ENCODE data around the gene CD2BP2. TPM values are rescaled to one million over a fixed set of nuclear protein-coding genes. Genes with fewer than 3 reads are reported as not detected.

The CD2BP2 gene
- total RNA-seq, 2 donors from 2014 or later = 32.9 to 46.4 TPM

DNA sequence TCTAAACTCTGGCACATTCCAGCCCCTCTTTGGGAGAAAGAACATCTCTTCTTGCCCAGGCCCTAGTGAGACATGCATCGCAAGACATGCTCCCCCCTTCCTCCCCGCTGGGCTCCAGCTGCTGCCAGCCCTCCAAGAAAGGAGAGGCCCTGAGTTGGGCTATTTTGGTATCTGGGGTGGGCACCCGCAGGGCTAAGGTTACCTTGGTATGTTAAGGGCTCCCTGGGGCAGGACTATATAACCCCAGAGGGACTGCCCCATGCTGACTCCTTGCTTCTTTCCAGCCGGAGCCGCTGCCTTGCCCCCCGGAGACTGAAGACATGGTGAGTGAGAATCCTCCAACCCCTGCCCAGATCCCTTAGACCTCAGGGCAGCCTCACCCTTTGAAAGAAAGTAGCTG, 19.4 kb upstream of the CD2BP2 start, which contains the start of gene MYL11:
MYL11 (plus strand) TSS at position 265 of the 400 bp plus-strand sequence; CDS start at position 321, 56 bp downstream.
- Histone ChIP-seq H3K27ac (no peak within 1 kb of the TSS), H3K36me3 (no peaks in the 10 kb centered on the region), H3K4me3 (no peak within 1 kb of the TSS), H3K4me1 (replicated peaks) (peaks cover 7% of the 10 kb centered on the region), H3K27me3 (replicated peaks; ENCODE audit: insufficient read depth) (no peaks in the 10 kb centered on the region), H3K9me3 (no peaks in the 10 kb centered on the region)
- intact Hi-C loops (cut with DNase I) = loop anchor here (10.0 kb wide), 1 partner anchor 280 kb away; the partner anchor contains the start of genes TBX6 and YPEL3
- 97% methylated on average over 6 of the region's 6 CpGs for WGBS
- DNase-seq (ENCODE audit: low spot score) = no peak
- no peak for TF ChIP-seq POLR2AphosphoS5 (IDR thresholded peaks at IDR 0.05)
- TF ChIP-seq, protein P1, sequence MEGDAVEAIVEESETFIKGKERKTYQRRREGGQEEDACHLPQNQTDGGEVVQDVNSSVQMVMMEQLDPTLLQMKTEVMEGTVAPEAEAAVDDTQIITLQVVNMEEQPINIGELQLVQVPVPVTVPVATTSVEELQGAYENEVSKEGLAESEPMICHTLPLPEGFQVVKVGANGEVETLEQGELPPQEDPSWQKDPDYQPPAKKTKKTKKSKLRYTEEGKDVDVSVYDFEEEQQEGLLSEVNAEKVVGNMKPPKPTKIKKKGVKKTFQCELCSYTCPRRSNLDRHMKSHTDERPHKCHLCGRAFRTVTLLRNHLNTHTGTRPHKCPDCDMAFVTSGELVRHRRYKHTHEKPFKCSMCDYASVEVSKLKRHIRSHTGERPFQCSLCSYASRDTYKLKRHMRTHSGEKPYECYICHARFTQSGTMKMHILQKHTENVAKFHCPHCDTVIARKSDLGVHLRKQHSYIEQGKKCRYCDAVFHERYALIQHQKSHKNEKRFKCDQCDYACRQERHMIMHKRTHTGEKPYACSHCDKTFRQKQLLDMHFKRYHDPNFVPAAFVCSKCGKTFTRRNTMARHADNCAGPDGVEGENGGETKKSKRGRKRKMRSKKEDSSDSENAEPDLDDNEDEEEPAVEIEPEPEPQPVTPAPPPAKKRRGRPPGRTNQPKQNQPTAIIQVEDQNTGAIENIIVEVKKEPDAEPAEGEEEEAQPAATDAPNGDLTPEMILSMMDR (IDR thresholded peaks at IDR 0.05) = no peak

DNA sequence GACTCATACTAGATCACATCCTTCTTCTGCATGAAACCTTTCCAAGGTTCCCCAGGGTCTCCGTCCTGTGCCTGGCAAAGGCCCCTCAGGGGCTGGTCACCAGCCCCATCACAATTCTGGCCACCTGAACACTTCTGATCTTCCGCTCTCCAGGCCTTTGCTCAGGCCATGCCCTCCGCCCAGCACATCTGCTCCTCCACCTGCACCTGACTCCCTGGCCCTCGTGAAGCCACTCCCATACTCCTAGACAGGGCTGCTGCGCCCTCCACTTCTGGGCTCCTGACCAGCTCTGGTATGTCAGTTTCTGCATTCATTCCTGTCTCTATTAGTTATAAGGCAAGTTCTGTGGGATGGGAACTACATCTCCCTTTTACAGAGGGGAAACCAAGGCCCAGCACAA, 17.6 kb upstream of the CD2BP2 start:
- no peak overlapping the region for H3K27ac ChIP-seq
- H3K36me3 ChIP-seq = no peaks in the 10 kb centered on the region
- DNase-seq (ENCODE audit: low spot score) = no peak
- H3K4me3 ChIP-seq = no peak overlapping the region
- TF ChIP-seq POLR2A (IDR thresholded peaks at IDR 0.05) = no peak
- TF ChIP-seq, protein P1 (IDR thresholded peaks at IDR 0.05) = no peak
- no peak for TF ChIP-seq POLR2AphosphoS5 (IDR thresholded peaks at IDR 0.05)
- intact Hi-C loops (cut with DNase I) = loop anchor here (10.0 kb wide), 1 partner anchor 278 kb away; the partner anchor contains the start of genes TBX6 and YPEL3
- no peaks in the 10 kb centered on the region for H3K27me3 ChIP-seq (replicated peaks; ENCODE audit: insufficient read depth)
- H3K9me3 ChIP-seq = no peaks in the 10 kb centered on the region
- WGBS = 91% methylated on average over 5 of the region's 5 CpGs
- peaks cover 13% of the 10 kb centered on the region for H3K4me1 ChIP-seq (replicated peaks)

DNA sequence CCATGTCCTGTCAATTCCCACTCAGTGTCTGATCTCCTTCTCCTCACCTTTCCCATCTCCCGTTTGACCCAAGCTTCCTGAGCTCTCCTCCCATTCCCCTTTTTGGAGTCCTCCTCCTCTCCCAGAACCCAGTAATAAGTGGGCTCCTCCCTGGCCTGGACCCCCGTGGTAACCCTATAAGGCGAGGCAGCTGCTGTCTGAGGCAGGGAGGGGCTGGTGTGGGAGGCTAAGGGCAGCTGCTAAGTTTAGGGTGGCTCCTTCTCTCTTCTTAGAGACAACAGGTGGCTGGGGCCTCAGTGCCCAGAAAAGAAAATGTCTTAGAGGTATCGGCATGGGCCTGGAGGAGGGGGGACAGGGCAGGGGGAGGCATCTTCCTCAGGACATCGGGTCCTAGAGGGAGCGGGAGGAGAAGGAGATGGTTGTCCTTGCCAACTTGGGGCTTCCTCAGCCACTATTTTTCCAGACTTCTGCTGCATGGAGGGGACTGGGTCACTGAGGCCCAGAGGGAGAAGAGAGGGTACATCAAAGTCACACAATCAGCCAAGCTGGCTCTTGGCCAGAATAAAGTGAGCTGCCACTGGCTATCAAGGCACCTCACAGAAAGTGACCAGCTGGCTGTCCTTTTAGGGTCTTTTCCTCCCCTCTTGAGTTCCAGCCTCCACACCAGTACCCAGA, 17.1 kb upstream of the CD2BP2 start:
- no peak overlapping the region for H3K4me3 ChIP-seq
- intact Hi-C loops (cut with DNase I) = loop anchor here (10.0 kb wide), 1 partner anchor 277 kb away; the partner anchor contains the start of genes TBX6 and YPEL3
- H3K4me1 ChIP-seq (replicated peaks) = peaks cover 12% of the 10 kb centered on the region
- H3K9me3 ChIP-seq = no peaks in the 10 kb centered on the region
- H3K27ac ChIP-seq = no peak overlapping the region
- WGBS = 73% methylated on average over 6 of the region's 6 CpGs
- TF ChIP-seq POLR2AphosphoS5 (IDR thresholded peaks at IDR 0.05) = no peak
- TF ChIP-seq POLR2A (IDR thresholded peaks at IDR 0.05) = no peak
- TF ChIP-seq, protein P1 (IDR thresholded peaks at IDR 0.05) = no peak
- DNase-seq (ENCODE audit: low spot score) = no peak
- H3K36me3 ChIP-seq = no peaks in the 10 kb centered on the region
- H3K27me3 ChIP-seq (replicated peaks; ENCODE audit: insufficient read depth) = no peaks in the 10 kb centered on the region

DNA sequence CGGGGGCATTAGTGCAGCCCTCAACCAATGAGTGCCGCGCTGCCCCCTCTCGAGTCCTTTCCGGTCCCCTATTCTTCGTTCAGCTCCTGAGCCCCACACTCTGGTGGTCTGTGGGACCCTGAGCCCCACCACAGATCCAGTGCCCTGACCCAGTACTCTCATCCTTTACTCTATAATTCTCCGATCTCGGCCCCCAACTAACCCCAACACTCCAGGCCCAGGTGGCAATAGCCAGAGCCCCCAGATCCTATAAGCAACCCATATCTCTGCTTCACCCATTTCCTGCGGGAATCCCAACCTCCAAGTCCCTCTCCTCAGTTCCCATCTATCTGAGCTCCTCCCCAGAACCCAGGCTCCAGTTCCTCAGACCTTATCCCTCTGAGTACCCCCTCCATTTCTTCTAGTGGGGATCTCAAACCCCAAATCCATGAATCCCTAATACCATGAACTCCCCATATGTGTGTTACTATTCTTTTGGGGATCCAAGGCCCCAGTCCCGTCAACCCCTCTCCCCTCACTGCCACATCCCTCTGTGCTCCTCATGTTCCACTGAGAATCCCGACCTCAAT, 16.2 kb upstream of the CD2BP2 start:
- 19% methylated on average over 11 of the region's 11 CpGs for WGBS
- peak overlapping the region; percentile 22 to 44 for H3K4me3 ChIP-seq
- no peaks in the 10 kb centered on the region for H3K36me3 ChIP-seq
- DNase-seq (ENCODE audit: low spot score) = no peak
- intact Hi-C loops (cut with DNase I) = loop anchor here (10.0 kb wide), 1 partner anchor 277 kb away; the partner anchor contains the start of genes TBX6 and YPEL3
- peak overlapping the region; percentile 89 to 90 for H3K27ac ChIP-seq
- no peak for TF ChIP-seq POLR2A (IDR thresholded peaks at IDR 0.05)
- TF ChIP-seq, protein P1 (IDR thresholded peaks at IDR 0.05) = no peak
- no peak for TF ChIP-seq POLR2AphosphoS5 (IDR thresholded peaks at IDR 0.05)
- H3K4me1 ChIP-seq (replicated peaks) = peaks cover 19% of the 10 kb centered on the region
- no peaks in the 10 kb centered on the region for H3K27me3 ChIP-seq (replicated peaks; ENCODE audit: insufficient read depth)
- no peaks in the 10 kb centered on the region for H3K9me3 ChIP-seq
